Fibroblast of the aortic adventitia (primary cell): Measurements from ENCODE around the gene LTBR. TPM values are rescaled to one million over a fixed set of nuclear protein-coding genes. Genes with fewer than 3 reads are reported as not detected.

Source experiments
- DNase-seq: peaks from one replicate; pipeline ENCODE4 v3.0.0-alpha.2; 2010; ENCODE audit warnings: low read depth
- H3K4me3 ChIP-seq: 2 replicates; pipeline ENCODE4 v1.5.1; 2011; ENCODE audit warnings: low read depth, mild to moderate bottlenecking, control low read depth, low read length, moderate library complexity
- CTCF ChIP-seq: IDR thresholded peaks from 2 replicates; pipeline ENCODE4 v1.5.1; 2011; ENCODE audit warnings: mild to moderate bottlenecking, low read length, control low read depth, inconsistent platforms; ENCODE audit not compliant: insufficient read depth
- total RNA-seq: library from RNA; depleted of rRNA; stranded (reverse); fragments of >200 nt; gene quantifications from 2 replicates; pipeline ENCODE4 v1.2.3, GENCODE V29; 2012; ENCODE audit warnings: low replicate concordance

Gene LTBR
- total RNA-seq, 1 donor: 93.7 TPM

GRCh38 chr12:6386491-6386890 is 2.5 kb downstream of the LTBR start:
- TF ChIP-seq CTCF: no peak
- H3K4me3 ChIP-seq: no peak overlapping the region
- no peak for DNase-seq

GRCh38 chr12:6387541-6387940 is 3.6 kb downstream of the LTBR start:
- no peak for TF ChIP-seq CTCF
- DNase-seq: no peak
- no peak overlapping the region for H3K4me3 ChIP-seq

- no peak overlapping the region for H3K4me3 ChIP-seq
- TF ChIP-seq CTCF: no peak
- no peak for DNase-seq
These were observed 6.3 kb downstream of the LTBR start for GRCh38 chr12:6390084-6390799.

GRCh38 chr12:6391013-6391412 is 7.1 kb downstream of the LTBR start:
- H3K4me3 ChIP-seq: no peak overlapping the region
- no peak for TF ChIP-seq CTCF
- no peak for DNase-seq

GRCh38 chr12:6392504-6392903 is 8.5 kb downstream of the LTBR start:
- no peak for TF ChIP-seq CTCF
- DNase-seq: no peak
- H3K4me3 ChIP-seq: no peak overlapping the region

- DNase-seq: no peak
- no peak for TF ChIP-seq CTCF
- H3K4me3 ChIP-seq: no peak overlapping the region
These were observed 9.1 kb downstream of the LTBR start for GRCh38 chr12:6393109-6393508.

- no peak for DNase-seq
- no peak overlapping the region for H3K4me3 ChIP-seq
- no peak for TF ChIP-seq CTCF
These were observed 10.4 kb downstream of the LTBR start for GRCh38 chr12:6394398-6394797.
